Measurements from ENCODE around the gene ANAPC7. TPM values are rescaled to one million over a fixed set of nuclear protein-coding genes. Genes with fewer than 3 reads are reported as not detected.

ANAPC7 gene
- total and polyA plus RNA-seq, 9 of the 15 experiments (the other 6 are each of a cell fraction or from before 2014, with no cell fraction given): 46.7 to 158 (median 109) TPM

DNA sequence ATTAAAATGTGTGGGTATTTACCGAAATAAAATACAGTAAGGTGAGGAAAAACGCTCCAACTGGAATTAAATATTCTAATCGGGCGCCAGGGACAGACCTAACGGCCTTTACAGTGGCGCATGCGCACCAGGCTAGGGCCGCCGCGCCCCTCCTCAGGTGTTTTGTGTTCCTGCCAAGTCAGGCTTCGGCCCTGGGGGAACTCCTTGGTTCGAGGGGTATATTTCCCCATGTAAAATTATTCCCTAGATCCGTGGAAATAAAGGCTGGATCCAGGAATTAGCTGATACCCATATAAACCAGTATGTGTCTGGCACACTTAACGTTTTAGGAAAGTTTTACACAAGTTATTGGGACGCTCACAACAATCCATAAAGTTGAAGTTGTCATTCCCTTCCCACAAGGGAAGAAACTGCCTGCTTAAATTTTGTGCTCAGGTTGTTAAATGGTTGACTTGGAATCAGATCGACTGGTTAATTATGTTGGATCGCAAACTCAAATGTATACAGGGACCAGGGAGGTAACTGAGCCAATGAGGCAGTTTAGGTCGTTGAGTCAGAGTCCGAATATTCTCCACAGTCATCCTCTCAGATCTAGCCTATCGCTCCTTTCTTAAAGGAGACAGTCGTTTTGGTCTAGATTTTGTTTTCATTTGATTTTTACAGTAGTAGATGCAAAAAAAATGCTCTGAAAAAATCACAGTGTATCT, 621 bp upstream of the ANAPC7 start (continued):
- TF ChIP-seq ZBTB49 (CRISPR knock-in tag; IDR thresholded peaks at IDR 0.05; ENCODE audit: borderline replicate concordance) (no peak), BHLHE40 (IDR thresholded peaks at IDR 0.05; ENCODE audit: low read length) (no peak), POLR2A (conservative IDR thresholded peaks at IDR 0.05) (0 out of 2 replicates have a peak, but pooled peaks have one; percentile 10), AFF4 (CRISPR knock-in tag; IDR thresholded peaks at IDR 0.05) (peak; percentile 87; the same call in 1 of the 2 replicates), ZNF175 (CRISPR knock-in tag; IDR thresholded peaks at IDR 0.05; ENCODE audit: low read depth) (0 out of 2 replicates have a peak, but pooled peaks have one; percentile 63), TCF3 (CRISPR knock-in tag; IDR thresholded peaks at IDR 0.05) (no peak), CREBBP (IDR thresholded peaks at IDR 0.05; ENCODE audit: low read depth, low read length) (no peak), ILF3 (IDR thresholded peaks at IDR 0.05; ENCODE audit: borderline replicate concordance) (no peak)
- TF ChIP-seq, protein P1, sequence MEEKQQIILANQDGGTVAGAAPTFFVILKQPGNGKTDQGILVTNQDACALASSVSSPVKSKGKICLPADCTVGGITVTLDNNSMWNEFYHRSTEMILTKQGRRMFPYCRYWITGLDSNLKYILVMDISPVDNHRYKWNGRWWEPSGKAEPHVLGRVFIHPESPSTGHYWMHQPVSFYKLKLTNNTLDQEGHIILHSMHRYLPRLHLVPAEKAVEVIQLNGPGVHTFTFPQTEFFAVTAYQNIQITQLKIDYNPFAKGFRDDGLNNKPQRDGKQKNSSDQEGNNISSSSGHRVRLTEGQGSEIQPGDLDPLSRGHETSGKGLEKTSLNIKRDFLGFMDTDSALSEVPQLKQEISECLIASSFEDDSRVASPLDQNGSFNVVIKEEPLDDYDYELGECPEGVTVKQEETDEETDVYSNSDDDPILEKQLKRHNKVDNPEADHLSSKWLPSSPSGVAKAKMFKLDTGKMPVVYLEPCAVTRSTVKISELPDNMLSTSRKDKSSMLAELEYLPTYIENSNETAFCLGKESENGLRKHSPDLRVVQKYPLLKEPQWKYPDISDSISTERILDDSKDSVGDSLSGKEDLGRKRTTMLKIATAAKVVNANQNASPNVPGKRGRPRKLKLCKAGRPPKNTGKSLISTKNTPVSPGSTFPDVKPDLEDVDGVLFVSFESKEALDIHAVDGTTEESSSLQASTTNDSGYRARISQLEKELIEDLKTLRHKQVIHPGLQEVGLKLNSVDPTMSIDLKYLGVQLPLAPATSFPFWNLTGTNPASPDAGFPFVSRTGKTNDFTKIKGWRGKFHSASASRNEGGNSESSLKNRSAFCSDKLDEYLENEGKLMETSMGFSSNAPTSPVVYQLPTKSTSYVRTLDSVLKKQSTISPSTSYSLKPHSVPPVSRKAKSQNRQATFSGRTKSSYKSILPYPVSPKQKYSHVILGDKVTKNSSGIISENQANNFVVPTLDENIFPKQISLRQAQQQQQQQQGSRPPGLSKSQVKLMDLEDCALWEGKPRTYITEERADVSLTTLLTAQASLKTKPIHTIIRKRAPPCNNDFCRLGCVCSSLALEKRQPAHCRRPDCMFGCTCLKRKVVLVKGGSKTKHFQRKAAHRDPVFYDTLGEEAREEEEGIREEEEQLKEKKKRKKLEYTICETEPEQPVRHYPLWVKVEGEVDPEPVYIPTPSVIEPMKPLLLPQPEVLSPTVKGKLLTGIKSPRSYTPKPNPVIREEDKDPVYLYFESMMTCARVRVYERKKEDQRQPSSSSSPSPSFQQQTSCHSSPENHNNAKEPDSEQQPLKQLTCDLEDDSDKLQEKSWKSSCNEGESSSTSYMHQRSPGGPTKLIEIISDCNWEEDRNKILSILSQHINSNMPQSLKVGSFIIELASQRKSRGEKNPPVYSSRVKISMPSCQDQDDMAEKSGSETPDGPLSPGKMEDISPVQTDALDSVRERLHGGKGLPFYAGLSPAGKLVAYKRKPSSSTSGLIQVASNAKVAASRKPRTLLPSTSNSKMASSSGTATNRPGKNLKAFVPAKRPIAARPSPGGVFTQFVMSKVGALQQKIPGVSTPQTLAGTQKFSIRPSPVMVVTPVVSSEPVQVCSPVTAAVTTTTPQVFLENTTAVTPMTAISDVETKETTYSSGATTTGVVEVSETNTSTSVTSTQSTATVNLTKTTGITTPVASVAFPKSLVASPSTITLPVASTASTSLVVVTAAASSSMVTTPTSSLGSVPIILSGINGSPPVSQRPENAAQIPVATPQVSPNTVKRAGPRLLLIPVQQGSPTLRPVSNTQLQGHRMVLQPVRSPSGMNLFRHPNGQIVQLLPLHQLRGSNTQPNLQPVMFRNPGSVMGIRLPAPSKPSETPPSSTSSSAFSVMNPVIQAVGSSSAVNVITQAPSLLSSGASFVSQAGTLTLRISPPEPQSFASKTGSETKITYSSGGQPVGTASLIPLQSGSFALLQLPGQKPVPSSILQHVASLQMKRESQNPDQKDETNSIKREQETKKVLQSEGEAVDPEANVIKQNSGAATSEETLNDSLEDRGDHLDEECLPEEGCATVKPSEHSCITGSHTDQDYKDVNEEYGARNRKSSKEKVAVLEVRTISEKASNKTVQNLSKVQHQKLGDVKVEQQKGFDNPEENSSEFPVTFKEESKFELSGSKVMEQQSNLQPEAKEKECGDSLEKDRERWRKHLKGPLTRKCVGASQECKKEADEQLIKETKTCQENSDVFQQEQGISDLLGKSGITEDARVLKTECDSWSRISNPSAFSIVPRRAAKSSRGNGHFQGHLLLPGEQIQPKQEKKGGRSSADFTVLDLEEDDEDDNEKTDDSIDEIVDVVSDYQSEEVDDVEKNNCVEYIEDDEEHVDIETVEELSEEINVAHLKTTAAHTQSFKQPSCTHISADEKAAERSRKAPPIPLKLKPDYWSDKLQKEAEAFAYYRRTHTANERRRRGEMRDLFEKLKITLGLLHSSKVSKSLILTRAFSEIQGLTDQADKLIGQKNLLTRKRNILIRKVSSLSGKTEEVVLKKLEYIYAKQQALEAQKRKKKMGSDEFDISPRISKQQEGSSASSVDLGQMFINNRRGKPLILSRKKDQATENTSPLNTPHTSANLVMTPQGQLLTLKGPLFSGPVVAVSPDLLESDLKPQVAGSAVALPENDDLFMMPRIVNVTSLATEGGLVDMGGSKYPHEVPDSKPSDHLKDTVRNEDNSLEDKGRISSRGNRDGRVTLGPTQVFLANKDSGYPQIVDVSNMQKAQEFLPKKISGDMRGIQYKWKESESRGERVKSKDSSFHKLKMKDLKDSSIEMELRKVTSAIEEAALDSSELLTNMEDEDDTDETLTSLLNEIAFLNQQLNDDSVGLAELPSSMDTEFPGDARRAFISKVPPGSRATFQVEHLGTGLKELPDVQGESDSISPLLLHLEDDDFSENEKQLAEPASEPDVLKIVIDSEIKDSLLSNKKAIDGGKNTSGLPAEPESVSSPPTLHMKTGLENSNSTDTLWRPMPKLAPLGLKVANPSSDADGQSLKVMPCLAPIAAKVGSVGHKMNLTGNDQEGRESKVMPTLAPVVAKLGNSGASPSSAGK (IDR thresholded peaks at IDR 0.05): peak; percentile 42
